ENCODE results near the gene ESPNL.
A peak's percentile ranks its signal among the peaks of the same experiment; 100 is the strongest.

ESPNL gene

DNA sequence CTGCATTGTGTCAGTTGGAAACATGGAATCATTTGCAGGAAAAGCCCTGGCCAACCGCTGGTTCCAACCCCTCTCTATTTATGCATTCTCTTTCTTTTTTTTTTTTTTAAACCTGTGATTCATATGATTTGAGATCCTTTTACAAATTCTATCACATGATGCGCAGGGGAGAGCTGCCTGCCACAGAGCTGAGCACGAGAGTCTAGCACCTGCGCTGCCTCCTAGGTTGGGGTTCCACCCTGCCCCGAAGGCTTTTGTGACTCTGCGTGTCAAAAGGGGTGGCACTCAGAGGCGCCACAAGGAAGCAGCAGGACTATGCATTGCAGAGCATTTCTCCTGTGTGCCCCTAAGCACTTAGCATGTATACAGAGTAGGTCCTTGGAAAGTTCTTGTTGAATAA is 17.3 kb upstream of the ESPNL start:
- DNase-seq, result no peak
- H3K9me3 Mint-ChIP-seq, result peaks cover 14% of the 10 kb centered on the region
- H3K36me3 Mint-ChIP-seq (ENCODE audit: low read depth), result peaks cover 92% of the 10 kb centered on the region
- no peak overlapping the region for H3K4me3 Mint-ChIP-seq
- H3K4me1 Mint-ChIP-seq, result no peaks in the 10 kb centered on the region
- TF ChIP-seq CTCF (IDR thresholded peaks at IDR 0.05), result no peak
- no peaks in the 10 kb centered on the region for H3K27me3 Mint-ChIP-seq (ENCODE audit: low read depth, poor library complexity)
- H3K27ac Mint-ChIP-seq, result no peak overlapping the region

GRCh38 chr2:238083919-238084318 is 16.2 kb upstream of the ESPNL start:
- DNase-seq, result no peak
- no peaks in the 10 kb centered on the region for H3K27me3 Mint-ChIP-seq (ENCODE audit: low read depth, poor library complexity)
- peaks cover 85% of the 10 kb centered on the region for H3K36me3 Mint-ChIP-seq (ENCODE audit: low read depth)

GRCh38 chr2:238084761-238085160 is 15.4 kb upstream of the ESPNL start:
- H3K36me3 Mint-ChIP-seq (ENCODE audit: low read depth), result peaks cover 77% of the 10 kb centered on the region
- H3K9me3 Mint-ChIP-seq, result peaks cover 10% of the 10 kb centered on the region
- no peak overlapping the region for H3K4me3 Mint-ChIP-seq
- no peak for DNase-seq
- H3K27me3 Mint-ChIP-seq (ENCODE audit: low read depth, poor library complexity), result no peaks in the 10 kb centered on the region
- no peaks in the 10 kb centered on the region for H3K4me1 Mint-ChIP-seq
- TF ChIP-seq CTCF (IDR thresholded peaks at IDR 0.05), result no peak
- no peak overlapping the region for H3K27ac Mint-ChIP-seq

More at GRCh38 chr2:238083919-238084318, 16.2 kb upstream of the ESPNL start:
- H3K27ac Mint-ChIP-seq, result no peak overlapping the region
- no peak overlapping the region for H3K4me3 Mint-ChIP-seq
- no peaks in the 10 kb centered on the region for H3K4me1 Mint-ChIP-seq
- peaks cover 14% of the 10 kb centered on the region for H3K9me3 Mint-ChIP-seq
- no peak for TF ChIP-seq CTCF (IDR thresholded peaks at IDR 0.05)

DNA sequence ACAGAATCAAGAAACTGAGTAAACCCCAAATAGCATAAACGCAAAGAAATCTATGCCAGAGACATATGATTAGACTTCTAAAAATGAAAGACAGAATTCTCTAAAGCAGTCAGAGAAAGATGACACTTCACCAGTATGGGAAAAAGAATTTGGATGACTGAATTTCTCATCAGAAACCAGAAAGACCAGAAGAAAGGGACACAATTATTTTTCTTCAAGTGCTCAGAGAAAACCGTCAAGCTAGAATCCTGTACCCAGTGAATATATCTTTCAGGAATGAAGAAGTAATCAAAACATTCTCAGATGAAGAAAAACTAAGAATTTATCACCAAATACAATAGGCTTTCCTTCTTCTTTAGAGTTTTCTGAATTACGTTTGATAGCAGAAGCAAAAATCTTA is 14.2 kb upstream of the ESPNL start:
- H3K27ac Mint-ChIP-seq, result no peak overlapping the region

GRCh38 chr2:238087211-238087610 is 12.9 kb upstream of the ESPNL start:
- DNase-seq, result no peak
- Mint-ChIP-seq H3K27me3 (ENCODE audit: low read depth, poor library complexity) (peaks cover 4% of the 10 kb centered on the region), H3K27ac (no peak overlapping the region), H3K4me3 (no peak overlapping the region), H3K4me1 (peaks cover 4% of the 10 kb centered on the region), H3K36me3 (ENCODE audit: low read depth) (peaks cover 57% of the 10 kb centered on the region), H3K9me3 (no peaks in the 10 kb centered on the region)
- no peak for TF ChIP-seq CTCF (IDR thresholded peaks at IDR 0.05)

More for the DNA sequence above, 14.2 kb upstream of the ESPNL start:
- H3K4me1 Mint-ChIP-seq, result peaks cover 3% of the 10 kb centered on the region
- H3K36me3 Mint-ChIP-seq (ENCODE audit: low read depth), result peaks cover 69% of the 10 kb centered on the region
- H3K9me3 Mint-ChIP-seq, result peaks cover under 1% of the 10 kb centered on the region
- no peak for DNase-seq
- H3K27me3 Mint-ChIP-seq (ENCODE audit: low read depth, poor library complexity), result no peaks in the 10 kb centered on the region
- TF ChIP-seq CTCF (IDR thresholded peaks at IDR 0.05), result no peak
- H3K4me3 Mint-ChIP-seq, result no peak overlapping the region

- peaks cover 30% of the 10 kb centered on the region for H3K36me3 Mint-ChIP-seq (ENCODE audit: low read depth)
- DNase-seq, result no peak
- no peak for TF ChIP-seq CTCF (IDR thresholded peaks at IDR 0.05)
- no peak overlapping the region for H3K4me3 Mint-ChIP-seq
- H3K27me3 Mint-ChIP-seq (ENCODE audit: low read depth, poor library complexity), result peaks cover 7% of the 10 kb centered on the region
- no peaks in the 10 kb centered on the region for H3K9me3 Mint-ChIP-seq
- peaks cover 21% of the 10 kb centered on the region for H3K4me1 Mint-ChIP-seq
- H3K27ac Mint-ChIP-seq, result peak overlapping the region; percentile 80
Observed at GRCh38 chr2:238090887-238091286, 9.3 kb upstream of the ESPNL start.

All from nephron progenitor cell (in vitro differentiated cells).